GM18870 (cell line): ENCODE data around the gene CMSS1.
"Not testable (repeated sequence)": the region's sequence is repeated elsewhere in the genome, so short reads cannot be mapped to it uniquely, and the experiment has no call there.

ENCODE experiments used
- ATAC-seq: cut with Tn5 transposase; IDR thresholded peaks from one replicate; pipeline ENCODE4 v1.9.1; 2021; ENCODE audit warnings: moderate library complexity; ENCODE audit not compliant: unreplicated experiment

CMSS1 gene

DNA sequence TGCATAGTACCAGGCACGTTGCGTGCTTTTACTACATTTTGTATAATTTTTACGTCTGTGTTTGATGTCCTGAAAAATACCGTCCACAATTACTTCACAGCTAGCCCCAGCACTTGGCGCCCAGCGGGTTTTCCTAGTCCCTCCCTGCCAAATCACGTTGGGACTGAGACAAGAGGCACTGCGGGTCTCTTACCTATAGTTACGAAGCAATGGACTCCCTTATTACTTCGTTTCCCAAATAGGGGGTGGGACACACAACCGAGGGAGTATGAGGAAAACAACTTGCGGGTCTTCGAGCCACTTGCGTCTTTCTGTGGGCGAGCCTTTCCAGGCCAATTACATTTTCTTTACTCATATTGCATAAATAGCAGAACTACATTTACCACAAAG lies 620 bp upstream of the CMSS1 start:
- ATAC-seq, result no peak

GRCh38 chr3:99818818-99819217 lies 1.2 kb downstream of the CMSS1 start:
- ATAC-seq, result no peak

- no peak for ATAC-seq
Observed at GRCh38 chr3:99823723-99824711, 6.4 kb downstream of the CMSS1 start.

GRCh38 chr3:99825004-99825640 lies 7.5 kb downstream of the CMSS1 start:
- ATAC-seq, result no peak

- ATAC-seq, result no peak
Observed at GRCh38 chr3:99829844-99830243, 12.2 kb downstream of the CMSS1 start.

- ATAC-seq, result no peak
Observed at GRCh38 chr3:99833617-99834205, 16.0 kb downstream of the CMSS1 start.

GRCh38 chr3:99834211-99834957 lies 16.7 kb downstream of the CMSS1 start:
- no peak for ATAC-seq

- ATAC-seq, result no peak
Observed at GRCh38 chr3:99836681-99837080, 19.0 kb downstream of the CMSS1 start.

DNA sequence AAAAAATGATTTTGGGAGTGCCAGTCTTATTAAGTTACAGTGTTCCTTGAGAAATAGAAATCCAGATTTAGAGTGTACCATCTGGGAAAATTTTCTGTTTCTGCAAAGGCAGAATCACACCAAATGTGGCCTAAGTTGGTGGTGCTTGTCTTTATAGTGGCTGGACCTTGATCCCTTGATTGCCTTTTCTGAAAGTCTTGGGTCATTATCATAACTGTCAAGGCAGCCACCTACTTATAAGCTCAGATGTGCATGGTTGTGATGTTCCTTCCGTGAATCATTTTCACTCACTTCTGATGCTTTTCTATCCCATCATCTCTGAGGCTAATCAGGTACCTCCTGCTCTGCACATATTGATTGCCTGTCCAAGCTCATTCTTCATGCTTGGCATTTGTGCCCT lies 20.1 kb downstream of the CMSS1 start:
- no peak for ATAC-seq

DNA sequence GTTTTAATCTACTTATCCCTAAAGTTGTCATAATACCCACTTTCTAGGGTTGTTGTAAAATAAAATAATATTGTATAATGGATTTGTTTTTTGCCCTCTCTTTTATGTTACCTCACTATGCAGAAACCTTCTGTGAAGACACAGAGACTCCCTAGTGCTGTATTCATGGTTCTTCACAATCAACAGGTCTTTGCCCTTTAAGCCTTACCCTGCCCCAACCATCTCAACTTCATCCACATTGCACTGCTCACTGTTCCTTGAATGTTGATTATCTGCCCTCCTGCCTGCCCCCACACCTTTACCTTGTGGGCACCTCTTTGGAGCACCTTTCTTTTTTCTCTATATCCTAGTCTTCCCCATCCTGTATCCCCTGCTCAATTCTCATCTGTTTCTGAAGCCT lies 21.1 kb downstream of the CMSS1 start:
- ATAC-seq, result no peak

GRCh38 chr3:99839613-99840012 lies 22.0 kb downstream of the CMSS1 start:
- no peak for ATAC-seq

DNA sequence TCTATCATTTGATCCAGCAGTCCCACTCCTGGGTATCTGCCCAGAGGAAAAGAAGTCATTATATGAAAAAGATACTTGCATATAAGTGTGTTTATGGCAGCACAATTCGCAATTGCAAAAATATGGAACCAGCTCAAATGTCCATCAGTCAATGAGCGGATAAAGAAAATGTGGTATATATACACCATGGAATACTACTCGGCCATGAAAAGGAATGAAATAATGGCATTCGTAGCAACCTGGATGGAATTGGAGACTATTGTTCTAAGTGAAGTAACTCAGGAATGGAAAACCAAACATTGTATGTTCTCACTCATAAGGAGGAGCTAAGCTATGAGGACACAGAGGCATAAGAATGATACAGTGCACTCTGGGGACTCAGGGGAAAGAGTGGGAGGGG lies 24.3 kb downstream of the CMSS1 start:
- not testable (repeated sequence) for ATAC-seq

- ATAC-seq, result no peak
Observed at GRCh38 chr3:99842826-99843589, 25.3 kb downstream of the CMSS1 start.

DNA sequence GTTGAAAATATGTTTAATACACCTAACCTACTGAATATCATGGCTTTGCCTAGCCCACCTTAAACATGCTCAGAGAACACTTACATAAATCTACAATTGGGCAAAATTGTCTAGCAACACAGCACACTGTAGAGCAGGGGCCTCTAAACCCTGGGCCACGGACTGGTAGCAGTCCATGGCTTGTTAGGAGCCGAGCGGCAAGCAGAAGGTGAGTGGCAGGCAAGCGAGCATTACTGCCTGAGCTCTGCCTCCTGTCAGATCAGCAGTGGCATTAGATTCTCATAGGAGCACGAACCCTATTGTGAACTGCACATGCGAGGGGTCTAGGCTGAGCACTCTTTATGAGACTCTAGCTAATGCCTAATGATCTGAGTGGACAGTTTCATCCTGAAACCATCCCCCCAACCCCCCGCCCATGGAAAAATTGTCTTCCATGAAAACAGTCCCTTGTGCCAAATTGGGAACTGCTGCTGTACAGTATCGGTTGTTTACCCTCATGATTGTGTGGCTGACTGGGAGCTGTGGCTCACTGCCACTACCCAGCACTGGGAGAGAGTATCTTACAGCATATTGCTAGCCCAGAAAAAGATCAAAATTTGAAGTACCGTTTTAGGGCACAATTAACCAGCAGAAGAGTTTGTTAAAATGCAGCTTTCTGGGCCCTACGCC lies 26.1 kb downstream of the CMSS1 start:
- no peak for ATAC-seq

- ATAC-seq, result no peak
Observed at GRCh38 chr3:99845331-99845730, 27.7 kb downstream of the CMSS1 start.

GRCh38 chr3:99845999-99846398 lies 28.3 kb downstream of the CMSS1 start:
- ATAC-seq, result no peak

DNA sequence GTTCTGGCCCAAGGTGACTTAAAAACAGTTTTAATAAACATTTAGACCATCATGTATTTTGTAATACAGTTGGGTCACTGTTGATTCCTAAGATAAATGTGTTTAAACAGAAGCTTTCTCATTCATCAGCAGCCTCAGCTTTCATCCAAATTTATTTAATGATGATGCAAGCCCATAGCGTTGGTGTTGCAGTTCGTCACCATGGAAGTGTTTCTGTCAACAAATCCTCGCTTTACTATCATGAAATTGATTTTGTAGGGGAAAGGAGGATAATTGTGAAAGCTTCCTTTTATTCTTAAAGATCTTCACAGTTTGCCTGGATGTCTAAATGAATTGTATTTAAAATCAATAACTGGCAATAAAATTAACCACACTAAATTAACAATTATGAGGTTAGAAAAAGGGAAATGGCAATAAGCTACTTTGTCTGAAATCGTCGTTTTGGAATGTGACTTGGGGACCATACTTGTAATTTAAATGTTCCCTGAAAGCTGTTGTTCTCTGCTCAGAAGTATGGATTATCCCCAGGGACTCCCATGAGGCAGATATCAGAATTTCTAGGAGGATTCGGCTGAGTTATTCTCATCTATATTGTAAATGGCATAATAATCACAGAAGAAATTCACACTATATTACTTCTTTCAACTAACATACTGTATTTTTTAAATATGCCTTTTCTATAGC lies 29.0 kb downstream of the CMSS1 start:
- no peak for ATAC-seq

DNA sequence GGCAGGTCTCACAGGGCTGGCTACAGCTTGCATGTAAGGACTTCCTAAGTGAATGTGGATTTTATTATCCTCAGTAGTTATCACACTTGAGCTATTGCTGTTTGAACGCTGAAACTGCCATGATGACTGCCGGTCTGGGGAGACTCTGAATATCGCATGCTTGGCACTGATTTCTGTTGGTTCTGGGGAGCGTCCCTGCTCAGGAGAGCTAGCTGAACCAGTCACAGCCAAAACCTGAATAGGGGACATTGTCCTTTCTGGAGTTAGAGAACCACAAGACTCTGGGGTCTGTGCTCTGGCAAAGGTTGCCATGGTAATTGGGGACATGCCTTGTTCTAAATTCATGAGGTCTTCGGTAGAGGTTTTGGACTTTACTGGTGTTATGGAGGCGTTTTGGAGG lies 30.8 kb downstream of the CMSS1 start:
- no peak for ATAC-seq

DNA sequence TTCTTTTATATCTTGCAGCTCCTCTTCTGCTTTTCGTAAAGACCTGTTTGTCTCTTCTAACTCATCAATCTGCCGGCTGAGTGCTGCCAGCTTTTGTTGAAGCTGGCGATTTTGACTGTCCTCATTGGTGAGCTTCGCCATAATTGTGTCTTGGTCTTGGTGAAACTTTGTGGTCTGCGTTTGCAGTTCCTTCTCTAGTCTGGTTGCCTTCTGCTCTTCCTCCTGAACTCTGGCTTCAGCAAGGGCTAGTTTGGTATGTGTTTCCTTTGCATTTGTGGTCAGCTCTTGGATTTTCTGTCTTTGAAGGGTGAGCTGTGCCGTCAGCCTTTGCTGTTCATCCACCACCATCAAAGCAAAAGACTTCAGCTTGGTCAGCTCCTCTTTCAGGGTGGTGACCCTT lies 32.9 kb downstream of the CMSS1 start:
- ATAC-seq, result no peak
